KG1 (cell line): Measurements from ENCODE around the gene ZNF25.
"Not testable (repeated sequence)": the region's sequence is repeated elsewhere in the genome, so short reads cannot be mapped to it uniquely, and the experiment has no call there.

Experiments used
- DNase-seq: peaks from one replicate; lab custom pipeline; 2025; lab: John Stamatoyannopoulos, UW

Gene ZNF25

GRCh38 chr10:37947526-37947925, 28.9 kb downstream of the ZNF25 start:
- DNase-seq = no peak

GRCh38 chr10:37937864-37938263, 38.6 kb downstream of the ZNF25 start:
- no peak for DNase-seq

GRCh38 chr10:37934791-37935190, 41.7 kb downstream of the ZNF25 start:
- DNase-seq = no peak

GRCh38 chr10:37930423-37930822, 46.0 kb downstream of the ZNF25 start:
- DNase-seq = no peak

- DNase-seq = not testable (repeated sequence)
Measured at GRCh38 chr10:37908165-37908564, 68.3 kb downstream of the ZNF25 start.

- DNase-seq = no peak
Measured at GRCh38 chr10:37906382-37906781, 70.1 kb downstream of the ZNF25 start.
